Activated effector memory CD4-positive, alpha-beta T cell treated with anti-CD3 and anti-CD28 coated beads, Interleukin-2, amount 50 U/mL, for 16 hours (primary cell): ENCODE data around the gene GRIP2.

Experiments used
- DNase-seq: peaks from one replicate; pipeline ENCODE4 v3.0.0-alpha.2; 2020

Gene GRIP2

GRCh38 chr3:14538451-14539088, 1.6 kb downstream of the GRIP2 start:
- DNase-seq, result no peak

- no peak for DNase-seq
These were observed 2.3 kb downstream of the GRIP2 start for GRCh38 chr3:14537590-14538450.

GRCh38 chr3:14536837-14537589, 3.1 kb downstream of the GRIP2 start:
- DNase-seq, result no peak

GRCh38 chr3:14536055-14536815, 3.9 kb downstream of the GRIP2 start:
- no peak for DNase-seq

- DNase-seq, result no peak
These were observed 4.5 kb downstream of the GRIP2 start for GRCh38 chr3:14535616-14536015.

GRCh38 chr3:14534516-14535191, 5.5 kb downstream of the GRIP2 start:
- DNase-seq, result no peak

GRCh38 chr3:14533457-14533958, 6.6 kb downstream of the GRIP2 start:
- DNase-seq, result no peak

- no peak for DNase-seq
These were observed 7.3 kb downstream of the GRIP2 start for GRCh38 chr3:14532691-14533456.

- DNase-seq, result no peak
These were observed 8.2 kb downstream of the GRIP2 start for GRCh38 chr3:14531856-14532395.

- no peak for DNase-seq
These were observed 12.1 kb downstream of the GRIP2 start for GRCh38 chr3:14528081-14528480.

GRCh38 chr3:14525685-14526631, 14.2 kb downstream of the GRIP2 start:
- peak; percentile 41 for DNase-seq

GRCh38 chr3:14524920-14525660, 15.1 kb downstream of the GRIP2 start:
- peak; percentile 43 for DNase-seq

GRCh38 chr3:14524311-14524711, 15.8 kb downstream of the GRIP2 start:
- DNase-seq, result peak; percentile 38

- peak; percentile 9 for DNase-seq
These were observed 16.4 kb downstream of the GRIP2 start for GRCh38 chr3:14523792-14524191.

GRCh38 chr3:14522768-14523167, 17.4 kb downstream of the GRIP2 start:
- peak; percentile 46 for DNase-seq

GRCh38 chr3:14522129-14522691, 17.9 kb downstream of the GRIP2 start:
- DNase-seq, result peak; percentile 36

GRCh38 chr3:14521611-14522010, 18.5 kb downstream of the GRIP2 start:
- peak; percentile 50 for DNase-seq

- peak; percentile 31 for DNase-seq
These were observed 19.2 kb downstream of the GRIP2 start for GRCh38 chr3:14520967-14521366.

GRCh38 chr3:14520149-14520548, 20.0 kb downstream of the GRIP2 start:
- peak; percentile 46 for DNase-seq
